ENCODE measurements around the gene RPS3. TPM values are rescaled to one million over a fixed set of nuclear protein-coding genes. Genes with fewer than 3 reads are reported as not detected.
A peak's percentile ranks its signal among the peaks of the same experiment; 100 is the strongest.

The RPS3 gene
- total and polyA plus RNA-seq, 2 experiments from 2014 or later = 1,745 to 2,793 TPM

DNA sequence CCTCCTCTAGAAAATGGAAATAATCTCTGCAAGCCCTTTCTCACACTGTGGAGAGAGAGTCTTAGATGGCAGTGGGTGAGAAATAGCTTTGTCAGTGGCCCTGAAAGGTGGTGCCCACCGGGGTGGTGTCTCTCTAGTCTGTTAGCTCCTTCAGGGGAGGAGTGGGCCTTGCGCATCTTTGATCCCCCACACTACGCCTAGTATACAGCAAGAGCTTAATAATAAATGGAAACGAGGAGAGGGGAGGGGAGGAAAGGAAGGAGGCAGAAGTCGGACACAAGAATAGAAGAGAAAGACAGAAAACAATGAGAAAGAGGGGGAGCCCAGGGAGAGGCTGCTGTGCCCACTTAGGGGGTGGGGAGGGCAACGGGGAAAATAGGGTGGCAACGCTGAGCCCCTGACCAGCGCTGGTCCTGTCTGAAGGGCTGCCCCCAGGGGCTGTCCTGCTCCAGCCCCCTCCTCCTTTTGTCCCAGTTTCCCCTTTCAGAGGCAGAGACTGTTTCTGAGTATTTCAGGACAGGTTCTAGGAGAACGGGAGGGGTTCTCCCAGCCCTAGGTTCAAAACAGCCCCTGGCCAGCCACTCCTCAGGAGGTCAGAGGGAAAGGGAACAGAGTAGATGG lies 49.1 kb upstream of the RPS3 start (continued):
- TF ChIP-seq ZNF462 (CRISPR knock-in tag; IDR thresholded peaks at IDR 0.05) (no peak), NANOG (IDR thresholded peaks at IDR 0.05; ENCODE audit: borderline replicate concordance) (no peak), ZNF114 (CRISPR knock-in tag; IDR thresholded peaks at IDR 0.05) (no peak)

DNA sequence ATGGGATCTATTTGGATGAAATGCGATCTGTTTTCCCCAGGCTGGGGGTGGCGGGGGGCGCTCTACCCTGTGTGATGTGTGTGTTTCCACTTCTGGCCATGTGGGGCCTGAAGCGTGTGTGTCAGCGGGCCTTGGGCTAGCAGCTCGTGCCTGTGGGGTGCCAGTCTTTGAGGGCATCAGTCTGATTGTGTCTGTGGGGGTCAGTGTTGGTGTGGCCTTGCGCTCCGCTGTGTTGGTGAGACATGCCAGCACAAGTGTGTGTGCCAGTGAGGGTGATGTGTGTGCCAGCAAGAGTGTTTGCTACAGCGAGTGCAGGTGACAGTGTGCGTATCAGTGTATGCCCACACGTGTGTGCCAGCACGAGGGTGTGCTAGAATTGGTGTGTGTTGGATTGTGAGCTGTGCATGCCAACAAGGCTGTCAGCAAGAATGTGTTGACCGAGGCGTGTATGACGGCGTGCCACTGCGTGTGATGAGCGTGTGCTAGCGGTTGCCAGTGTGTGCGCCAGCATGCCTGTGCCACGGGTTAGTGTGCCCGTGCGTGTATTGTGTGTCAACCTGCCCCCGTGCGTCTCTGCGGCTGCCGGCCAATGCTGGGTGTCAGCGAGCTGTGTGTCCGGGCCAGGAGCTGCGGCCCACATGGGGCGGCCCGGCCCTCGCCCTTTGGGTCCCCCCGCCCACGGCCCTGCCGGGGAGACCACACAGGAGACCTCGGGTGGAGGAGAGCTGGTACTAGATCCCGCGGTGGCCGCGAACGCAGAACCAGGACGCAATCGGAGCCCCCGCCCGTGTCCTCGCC lies 48.4 kb upstream of the RPS3 start:
- Mint-ChIP-seq H3K27me3 (ENCODE audit: insufficient read depth, low read depth, poor library complexity) (peaks cover 25% of the 10 kb centered on the region), H3K36me3 (ENCODE audit: low read depth) (peaks cover 34% of the 10 kb centered on the region), H3K27ac (peak overlapping the region; percentile 82), H3K9me3 (no peaks in the 10 kb centered on the region; the same call in 2 of the 3 replicates), H3K4me1 (peaks cover 62% of the 10 kb centered on the region), H3K4me3 (peak overlapping the region; percentile 83)
- peak overlapping the region; percentile 72 for H3K4me3 ChIP-seq
- peak overlapping the region; percentile 86 for H3K4me2 ChIP-seq
- no peaks in the 10 kb centered on the region for H3K9me2 ChIP-seq (ENCODE audit: insufficient read depth)
- peak; percentile 74 for DNase-seq (ENCODE audit: low spot score)
- H3K36me3 ChIP-seq (ENCODE audit: insufficient read depth) = no peaks in the 10 kb centered on the region
- peaks cover 32% of the 10 kb centered on the region for H3K4me1 ChIP-seq (ENCODE audit: insufficient read depth)
- no peaks in the 10 kb centered on the region for H3K79me2 ChIP-seq (replicated peaks; ENCODE audit: insufficient read depth)
- H3F3A ChIP-seq (replicated peaks; ENCODE audit: low read depth) = no peaks in the 10 kb centered on the region
- H2AFZ ChIP-seq = peak overlapping the region; percentile 74; the same call in 1 of the 2 replicates
- peaks cover 14% of the 10 kb centered on the region for H3K27me3 ChIP-seq (ENCODE audit: insufficient read depth)
- peak; percentile 68 for ATAC-seq
- no peaks in the 10 kb centered on the region for H4K20me1 ChIP-seq (replicated peaks; ENCODE audit: insufficient read depth)
- H3K27ac ChIP-seq (ENCODE audit: low read depth) = no peak overlapping the region
- TF ChIP-seq NANOG (IDR thresholded peaks at IDR 0.05; ENCODE audit: borderline replicate concordance) (no peak), JUNB (IDR thresholded peaks at IDR 0.05; ENCODE audit: unreplicated experiment) (no peak), EZH2 (IDR thresholded peaks at IDR 0.05; ENCODE audit: low read depth, unreplicated experiment) (no peak), ZNF331 (CRISPR knock-in tag; IDR thresholded peaks at IDR 0.05; ENCODE audit: low read depth) (no peak), ZNF114 (CRISPR knock-in tag; IDR thresholded peaks at IDR 0.05) (no peak), POLR2AphosphoS5 (IDR thresholded peaks at IDR 0.05; ENCODE audit: low read depth) (no peak)
- TF ChIP-seq, protein P1, sequence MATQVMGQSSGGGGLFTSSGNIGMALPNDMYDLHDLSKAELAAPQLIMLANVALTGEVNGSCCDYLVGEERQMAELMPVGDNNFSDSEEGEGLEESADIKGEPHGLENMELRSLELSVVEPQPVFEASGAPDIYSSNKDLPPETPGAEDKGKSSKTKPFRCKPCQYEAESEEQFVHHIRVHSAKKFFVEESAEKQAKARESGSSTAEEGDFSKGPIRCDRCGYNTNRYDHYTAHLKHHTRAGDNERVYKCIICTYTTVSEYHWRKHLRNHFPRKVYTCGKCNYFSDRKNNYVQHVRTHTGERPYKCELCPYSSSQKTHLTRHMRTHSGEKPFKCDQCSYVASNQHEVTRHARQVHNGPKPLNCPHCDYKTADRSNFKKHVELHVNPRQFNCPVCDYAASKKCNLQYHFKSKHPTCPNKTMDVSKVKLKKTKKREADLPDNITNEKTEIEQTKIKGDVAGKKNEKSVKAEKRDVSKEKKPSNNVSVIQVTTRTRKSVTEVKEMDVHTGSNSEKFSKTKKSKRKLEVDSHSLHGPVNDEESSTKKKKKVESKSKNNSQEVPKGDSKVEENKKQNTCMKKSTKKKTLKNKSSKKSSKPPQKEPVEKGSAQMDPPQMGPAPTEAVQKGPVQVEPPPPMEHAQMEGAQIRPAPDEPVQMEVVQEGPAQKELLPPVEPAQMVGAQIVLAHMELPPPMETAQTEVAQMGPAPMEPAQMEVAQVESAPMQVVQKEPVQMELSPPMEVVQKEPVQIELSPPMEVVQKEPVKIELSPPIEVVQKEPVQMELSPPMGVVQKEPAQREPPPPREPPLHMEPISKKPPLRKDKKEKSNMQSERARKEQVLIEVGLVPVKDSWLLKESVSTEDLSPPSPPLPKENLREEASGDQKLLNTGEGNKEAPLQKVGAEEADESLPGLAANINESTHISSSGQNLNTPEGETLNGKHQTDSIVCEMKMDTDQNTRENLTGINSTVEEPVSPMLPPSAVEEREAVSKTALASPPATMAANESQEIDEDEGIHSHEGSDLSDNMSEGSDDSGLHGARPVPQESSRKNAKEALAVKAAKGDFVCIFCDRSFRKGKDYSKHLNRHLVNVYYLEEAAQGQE (IDR thresholded peaks at IDR 0.05; ENCODE audit: unreplicated experiment) = no peak
